ENCODE results near the gene AMHR2. TPM values are rescaled to one million over a fixed set of nuclear protein-coding genes. Genes with fewer than 3 reads are reported as not detected.

Gene AMHR2
- total and polyA plus RNA-seq, 9 of the 15 experiments (the other 6 are each of a cell fraction or from before 2014, with no cell fraction given): 8.9 to 49.7 (median 19.3) TPM

GRCh38 chr12:53380794-53381730 is 42.6 kb upstream of the AMHR2 start (continued):
- no peak for TF ChIP-seq ILF3 (IDR thresholded peaks at IDR 0.05; ENCODE audit: borderline replicate concordance)
- peak; percentile 76; the same call in 1 of the 2 replicates for TF ChIP-seq HLTF (IDR thresholded peaks at IDR 0.05)
- peak; percentile 47 for TF ChIP-seq ASH1L (IDR thresholded peaks at IDR 0.05; ENCODE audit: borderline replicate concordance, low read depth, partially characterized antibody)
- TF ChIP-seq HMBOX1 (IDR thresholded peaks at IDR 0.05): 0 out of 2 replicates have a peak, but pooled peaks have one; percentile 19
- TF ChIP-seq CEBPG (CRISPR knock-in tag; IDR thresholded peaks at IDR 0.05): no peak
- peak in 1 of 2 experiments; percentile 79; a peak in 2 of 4 replicates for TF ChIP-seq CEBPG (tag; conservative IDR thresholded peaks at IDR 0.05 in 1 of 2, IDR thresholded peaks at IDR 0.05 in 1 of 2)
- peak; percentile 82; the same call in 1 of the 2 replicates for TF ChIP-seq TRIM25 (IDR thresholded peaks at IDR 0.05; ENCODE audit: borderline replicate concordance)
- peak in 1 of 2 experiments; percentile 57 for TF ChIP-seq AFF1 (IDR thresholded peaks at IDR 0.05; ENCODE audit: low read depth in 1 of 2, partially characterized antibody in 2 of 2)
- no peak for TF ChIP-seq GTF3C2 (IDR thresholded peaks at IDR 0.05; ENCODE audit: borderline replicate concordance, extremely low read depth, insufficient read length)
- TF ChIP-seq FOXA3 (CRISPR knock-in tag; conservative IDR thresholded peaks at IDR 0.05 in 1 of 2, IDR thresholded peaks at IDR 0.05 in 1 of 2): no peak
- no peak for TF ChIP-seq ATF7 (IDR thresholded peaks at IDR 0.05)
- TF ChIP-seq TCF7L2 (IDR thresholded peaks at IDR 0.05; ENCODE audit: low read depth, low read length): no peak
- 0 out of 2 replicates have a peak, but pooled peaks have one; percentile 7 for TF ChIP-seq ELF1 (tag; IDR thresholded peaks at IDR 0.05)
- peak; percentile 44 for TF ChIP-seq ARHGAP35 (IDR thresholded peaks at IDR 0.05; ENCODE audit: partially characterized antibody)
- TF ChIP-seq SMARCA5 (IDR thresholded peaks at IDR 0.05): peak; percentile 30; the same call in 1 of the 2 replicates

Data from K562 (cell line).